ENCODE measurements around the gene PPP2R5C. TPM values are rescaled to one million over a fixed set of nuclear protein-coding genes. Genes with fewer than 3 reads are reported as not detected.

Gene PPP2R5C
- total RNA-seq, 1 experiment from 2014 or later = 93.0 TPM

GRCh38 chr14:101929946-101930345, 168.4 kb downstream of the PPP2R5C start:
- H3K27ac ChIP-seq (ENCODE audit: insufficient read length, low read depth, low read length) = no peak overlapping the region
- peaks cover 0 to 2% of the 10 kb centered on the region in 2 experiments; a peak in 1 of 4 replicates for H3K4me1 Mint-ChIP-seq
- H3K36me3 Mint-ChIP-seq (ENCODE audit: insufficient read depth in 1 of 3, low read depth in 3 of 3) = no peaks in the 10 kb centered on the region; a peak in 1 of 7 replicates
- H3K23me2 ChIP-seq (ENCODE audit: insufficient read length, low read depth, low read length, poor library complexity, severe bottlenecking) = no peaks in the 10 kb centered on the region
- no peak overlapping the region for H2AFZ ChIP-seq (ENCODE audit: low read length)
- H4K91ac ChIP-seq (ENCODE audit: insufficient read length, low read depth, low read length) = no peak overlapping the region
- H2BK20ac ChIP-seq (ENCODE audit: low read depth, low read length, poor library complexity, severe bottlenecking) = no peak overlapping the region
- no peak overlapping the region for H2AK5ac ChIP-seq (ENCODE audit: insufficient read length, low read length)
- H4K20me1 ChIP-seq (ENCODE audit: control insufficient read depth, insufficient read depth, insufficient read length) = no peaks in the 10 kb centered on the region
- H3K9ac ChIP-seq (ENCODE audit: extremely low read depth, insufficient read length, low read length) = no peak overlapping the region
- no peak overlapping the region for H3K27ac Mint-ChIP-seq
- no peak overlapping the region for H3K4me2 ChIP-seq (ENCODE audit: insufficient read depth, insufficient read length, low read length)
- H2BK12ac ChIP-seq (ENCODE audit: insufficient read length, low read depth, low read length) = no peak overlapping the region
- H3K79me2 ChIP-seq (ENCODE audit: insufficient read depth, low read length) = no peaks in the 10 kb centered on the region
- WGBS (ENCODE audit: extremely low coverage, insufficient read length, low lambda C conversion rate) = no CpG with 5 or more reads among the region's 9 CpGs
- no peak overlapping the region for H3K56ac ChIP-seq (ENCODE audit: insufficient read length, low read depth, low read length)
- no peaks in the 10 kb centered on the region; a peak in 1 of 5 replicates for H3K9me3 Mint-ChIP-seq
- no peaks in the 10 kb centered on the region; the same call in 1 of the 2 replicates for H3K27me3 ChIP-seq (ENCODE audit: insufficient read depth, low read length)
- H3K14ac ChIP-seq (ENCODE audit: insufficient read depth, low read length) = no peak overlapping the region
- H3K23ac ChIP-seq (ENCODE audit: insufficient read length, low read depth, low read length) = no peak overlapping the region
- no peak overlapping the region for H2BK15ac ChIP-seq (ENCODE audit: low read depth, low read length)
- peaks cover 32% of the 10 kb centered on the region for H3K27me3 Mint-ChIP-seq (ENCODE audit: low read depth)
- no peaks in the 10 kb centered on the region for H3K4me1 ChIP-seq (ENCODE audit: insufficient read depth, low read length)
- no peak for DNase-seq
- H3K9me3 ChIP-seq (ENCODE audit: control insufficient read depth, low read depth, low read length) = no peaks in the 10 kb centered on the region
- H3K79me1 ChIP-seq (ENCODE audit: insufficient read depth, low read depth, low read length, poor library complexity, severe bottlenecking) = no peaks in the 10 kb centered on the region
- H3K18ac ChIP-seq (ENCODE audit: insufficient read length, low read depth, low read length) = no peak overlapping the region
- H3T11ph ChIP-seq (ENCODE audit: low read length) = no peak overlapping the region
- no peak overlapping the region for H4K5ac ChIP-seq (ENCODE audit: insufficient read length, low read depth, low read length)
- H3K4ac ChIP-seq (ENCODE audit: low read depth, low read length) = no peak overlapping the region
- no peak for TF ChIP-seq CTCF (conservative IDR thresholded peaks at IDR 0.05)
- no peak overlapping the region for H3K4me3 Mint-ChIP-seq
- no peak overlapping the region for H4K8ac ChIP-seq (replicated peaks; ENCODE audit: insufficient read length, low read depth, low read length)
- H2BK120ac ChIP-seq (ENCODE audit: low read depth, low read length, poor library complexity, severe bottlenecking) = no peak overlapping the region
- no peak overlapping the region for H2BK5ac ChIP-seq (ENCODE audit: insufficient read length, low read length)
